Testis (tissue), 3 donors: ENCODE results near the gene FGF8. TPM values are rescaled to one million over a fixed set of nuclear protein-coding genes. Genes with fewer than 3 reads are reported as not detected.
"Not testable (repeated sequence)": the region's sequence is repeated elsewhere in the genome, so short reads cannot be mapped to it uniquely, and the experiment has no call there.

Experiments used
- DNase-seq: peaks from one replicate; pipeline ENCODE4 v3.0.0-alpha.2; 2019
- H3K27ac ChIP-seq, 2 donors: fragments of 200-600 bp; sonication (generic); one replicate each; pipeline ENCODE4 v1.5.1; 2019
- H3K27me3 ChIP-seq: fragments of 200-600 bp; sonication (generic); one replicate; pipeline ENCODE4 v1.5.1; 2019
- H3K36me3 ChIP-seq: fragments of 200-600 bp; sonication (generic); one replicate; pipeline ENCODE4 v1.5.1; 2017; ENCODE audit warnings: low read depth; ENCODE audit errors: missing control alignments
- H3K4me1 ChIP-seq: fragments of 200-600 bp; sonication (generic); one replicate; pipeline ENCODE4 v1.5.1; 2019
- H3K4me3 ChIP-seq, 2 donors: fragments of 200-600 bp; sonication (generic); one replicate each; pipeline ENCODE4 v1.5.1; 2017 to 2019
- H3K9me3 ChIP-seq: fragments of 200-600 bp; sonication (generic); one replicate; pipeline ENCODE4 v1.5.1; 2017
- POLR2A ChIP-seq: fragments of 450-650 bp; IDR thresholded peaks from one replicate; pipeline ENCODE4 v1.6.1; 2017; ENCODE audit warnings: antibody characterized with exemption, mild to moderate bottlenecking, moderate library complexity
- WGBS, 2 donors: methylation state at CpG; one replicate each; pipeline ENCODE4 v1.1.5; 2018; 5-methylcytosine and 5-hydroxymethylcytosine counted together
- intact Hi-C: fragments of 100-400 bp; cut with DNase I; formaldehyde crosslinking; loops from one replicate; pipeline ENCODE4 v1.15.1; 2023; ENCODE audit warnings: low total_unique reads
- polyA plus RNA-seq: library from polyadenylated mRNA; stranded (reverse); fragments of 350-450 nt; fragmentation: Illumina TruSeq; extraction: RNeasy Lipid Tissue Mini Kit (QIAGEN cat#74804); gene quantifications from one replicate; pipeline ENCODE4 v1.2.3, GENCODE V29; 2014; ENCODE audit warnings: low read depth, low replicate concordance; ENCODE audit not compliant: insufficient read depth
- total RNA-seq, 2 donors: library from RNA; depleted of rRNA; stranded (reverse); fragments of >200 nt; gene quantifications; one replicate each; pipeline ENCODE4 v1.2.3, GENCODE V29; 2016
- TF ChIP-seq, protein P1 (sequence below), 3 experiments: fragments of 450-650 bp in 2 of 3; fragments of 200-600 bp in 1 of 3; sonication (generic) in 1 of 3; IDR thresholded peaks; one replicate each; pipeline ENCODE4 v1.5.1; 2016 to 2019; ENCODE audit warnings: antibody characterized with exemption in 3 of 3, mild to moderate bottlenecking in 2 of 3, moderate library complexity in 1 of 3

The FGF8 gene
- total and polyA plus RNA-seq, 3 donors from 2014 or later: 0.41 to 1.1 TPM; not detected in 1

DNA sequence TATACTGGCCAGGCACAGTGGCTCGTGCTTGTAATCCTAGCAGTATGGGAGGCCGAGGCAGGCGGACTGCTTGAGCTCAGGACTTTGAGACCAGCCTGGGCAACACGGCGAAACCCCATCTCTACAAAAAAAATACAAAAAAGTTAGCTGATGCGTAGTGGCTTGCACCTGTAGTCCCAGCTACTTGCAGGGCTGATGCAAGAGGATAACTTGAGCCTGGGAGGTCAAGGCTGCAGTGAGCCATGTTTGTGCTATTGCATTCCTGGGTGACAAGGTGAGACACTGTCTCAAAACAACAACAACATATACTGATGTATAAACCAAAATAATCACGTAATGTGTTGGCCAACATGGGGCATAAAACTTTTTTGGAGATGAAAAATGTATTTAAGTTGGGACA, 13.8 kb upstream of the FGF8 start:
- no peaks in the 10 kb centered on the region for H3K36me3 ChIP-seq
- H3K9me3 ChIP-seq: no peaks in the 10 kb centered on the region
- DNase-seq: no peak
- H3K4me1 ChIP-seq: no peaks in the 10 kb centered on the region
- H3K4me3 ChIP-seq: no peak overlapping the region
- TF ChIP-seq POLR2A: no peak
- TF ChIP-seq, protein P1, sequence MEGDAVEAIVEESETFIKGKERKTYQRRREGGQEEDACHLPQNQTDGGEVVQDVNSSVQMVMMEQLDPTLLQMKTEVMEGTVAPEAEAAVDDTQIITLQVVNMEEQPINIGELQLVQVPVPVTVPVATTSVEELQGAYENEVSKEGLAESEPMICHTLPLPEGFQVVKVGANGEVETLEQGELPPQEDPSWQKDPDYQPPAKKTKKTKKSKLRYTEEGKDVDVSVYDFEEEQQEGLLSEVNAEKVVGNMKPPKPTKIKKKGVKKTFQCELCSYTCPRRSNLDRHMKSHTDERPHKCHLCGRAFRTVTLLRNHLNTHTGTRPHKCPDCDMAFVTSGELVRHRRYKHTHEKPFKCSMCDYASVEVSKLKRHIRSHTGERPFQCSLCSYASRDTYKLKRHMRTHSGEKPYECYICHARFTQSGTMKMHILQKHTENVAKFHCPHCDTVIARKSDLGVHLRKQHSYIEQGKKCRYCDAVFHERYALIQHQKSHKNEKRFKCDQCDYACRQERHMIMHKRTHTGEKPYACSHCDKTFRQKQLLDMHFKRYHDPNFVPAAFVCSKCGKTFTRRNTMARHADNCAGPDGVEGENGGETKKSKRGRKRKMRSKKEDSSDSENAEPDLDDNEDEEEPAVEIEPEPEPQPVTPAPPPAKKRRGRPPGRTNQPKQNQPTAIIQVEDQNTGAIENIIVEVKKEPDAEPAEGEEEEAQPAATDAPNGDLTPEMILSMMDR (IDR thresholded peaks at IDR 0.05): no peak
- H3K27ac ChIP-seq: no peak overlapping the region
- 93 to 95% methylated on average over 7 of the region's 7 CpGs for WGBS, 2 donors
- intact Hi-C loops: no loop called here
- H3K27me3 ChIP-seq: no peaks in the 10 kb centered on the region

DNA sequence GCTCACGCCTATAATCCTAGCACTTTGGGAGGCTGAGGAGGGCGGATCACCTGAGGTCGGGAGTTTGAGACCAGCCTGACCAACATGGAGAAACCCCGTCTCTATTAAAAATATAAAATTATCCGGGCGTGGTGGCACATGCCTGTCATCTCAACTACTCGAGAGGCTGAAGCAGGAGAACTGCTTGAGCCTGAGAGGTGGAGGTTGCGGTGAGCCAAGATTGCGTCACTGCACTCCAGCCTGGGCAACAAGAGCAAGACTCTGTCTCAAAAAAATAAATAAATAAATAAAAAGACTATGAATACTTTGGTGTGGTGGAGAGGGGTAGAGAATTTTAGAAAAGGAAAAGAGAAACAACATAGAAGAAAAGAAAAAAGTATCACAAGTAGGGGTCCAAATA, 13.3 kb upstream of the FGF8 start:
- H3K27me3 ChIP-seq, H3K4me3 ChIP-seq, H3K9me3 ChIP-seq, DNase-seq, H3K36me3 ChIP-seq, H3K4me1 ChIP-seq, H3K27ac ChIP-seq, intact Hi-C loops: not testable (repeated sequence)
- WGBS, 2 donors: 91 to 95% methylated on average over 9 of the region's 9 CpGs

DNA sequence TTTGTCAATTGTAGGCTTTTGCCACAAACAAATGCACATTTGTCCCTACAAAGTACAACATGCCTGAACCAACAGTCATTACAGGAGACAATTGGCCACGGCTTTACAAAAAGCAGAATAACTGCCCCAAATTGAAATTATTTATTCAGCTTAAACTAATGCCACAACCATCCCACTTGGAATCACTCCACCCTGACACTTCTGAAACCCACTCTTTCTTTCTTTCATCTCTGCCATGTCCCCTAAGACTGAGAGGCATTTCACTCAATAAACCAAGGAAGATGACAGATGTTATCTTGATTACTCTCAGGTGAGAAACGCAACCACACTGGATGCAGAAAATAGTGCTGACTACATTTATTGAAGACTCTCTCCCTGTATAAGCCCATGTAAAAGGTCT, 9.9 kb upstream of the FGF8 start:
- no peaks in the 10 kb centered on the region for H3K9me3 ChIP-seq
- H3K27ac ChIP-seq: no peak overlapping the region
- intact Hi-C loops: no loop called here
- H3K4me1 ChIP-seq: peaks cover 12% of the 10 kb centered on the region
- no peaks in the 10 kb centered on the region for H3K27me3 ChIP-seq
- no peak for DNase-seq
- 70 to 83% methylated on average over 2 of the region's 2 CpGs for WGBS, 2 donors
- H3K36me3 ChIP-seq: no peaks in the 10 kb centered on the region
- TF ChIP-seq, protein P1 (IDR thresholded peaks at IDR 0.05): no peak
- TF ChIP-seq POLR2A: no peak
- no peak overlapping the region for H3K4me3 ChIP-seq

DNA sequence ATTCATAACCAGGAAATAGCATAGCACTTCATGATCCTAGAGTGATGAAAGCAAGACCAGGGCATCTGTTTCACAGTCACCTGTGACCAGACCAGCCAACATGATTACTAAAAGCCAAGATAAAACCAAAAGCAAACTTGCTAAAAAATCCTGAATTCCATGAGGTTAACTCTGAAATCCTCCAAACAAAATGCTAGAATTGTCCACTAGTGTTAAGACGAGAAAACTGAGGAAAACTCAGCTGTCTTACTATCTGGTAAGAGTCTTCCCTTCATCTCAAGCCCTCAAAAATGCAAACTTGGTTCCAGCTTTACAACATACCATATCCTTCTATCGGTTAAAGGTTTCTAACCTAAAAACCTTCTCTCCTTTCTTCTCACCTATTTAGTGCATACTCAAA, 8.6 kb upstream of the FGF8 start:
- intact Hi-C loops: no loop called here
- H3K4me3 ChIP-seq: no peak overlapping the region
- H3K4me1 ChIP-seq: peaks cover 19% of the 10 kb centered on the region
- H3K9me3 ChIP-seq: no peaks in the 10 kb centered on the region
- 66 to 72% methylated on average over 2 of the region's 2 CpGs for WGBS, 2 donors
- DNase-seq: no peak
- H3K36me3 ChIP-seq: no peaks in the 10 kb centered on the region
- no peaks in the 10 kb centered on the region for H3K27me3 ChIP-seq
- TF ChIP-seq, protein P1 (IDR thresholded peaks at IDR 0.05): no peak
- no peak for TF ChIP-seq POLR2A
- no peak overlapping the region for H3K27ac ChIP-seq

DNA sequence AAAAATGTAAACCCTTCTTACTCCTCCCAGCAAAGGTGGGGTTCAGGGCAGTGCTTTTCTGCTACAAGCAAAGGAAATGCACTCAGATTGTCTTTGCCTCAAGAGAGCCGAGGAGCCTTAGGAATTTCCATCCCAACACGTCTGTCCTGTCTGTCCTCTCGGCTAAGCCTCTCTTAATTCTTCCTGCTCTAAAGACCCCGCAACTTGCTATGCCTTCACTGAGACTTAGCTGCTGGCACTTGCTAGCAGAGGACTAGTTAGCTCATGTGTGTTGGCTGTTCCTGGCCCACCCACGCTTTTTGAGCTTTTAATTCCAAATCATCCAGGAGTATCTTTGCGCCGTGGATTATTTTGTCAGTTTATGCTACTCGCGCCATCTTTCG, 7.8 kb upstream of the FGF8 start:
- peak overlapping the region in 1 of 2 donors; percentile 25 for H3K27ac ChIP-seq
- peak overlapping the region; percentile 62 to 71 for H3K4me3 ChIP-seq
- peak; percentile 15 for DNase-seq
- H3K27me3 ChIP-seq: no peaks in the 10 kb centered on the region
- TF ChIP-seq, protein P1 (IDR thresholded peaks at IDR 0.05): no peak
- TF ChIP-seq POLR2A: no peak
- H3K36me3 ChIP-seq: no peaks in the 10 kb centered on the region
- H3K9me3 ChIP-seq: no peaks in the 10 kb centered on the region
- H3K4me1 ChIP-seq: peaks cover 27% of the 10 kb centered on the region
- WGBS, 2 donors: 41 to 49% methylated on average over 10 of the region's 10 CpGs
- intact Hi-C loops: no loop called here
